Kidney capillary endothelial cell (primary cell): ENCODE measurements around the gene OTOF.

Experiments
- DNase-seq: peaks from one replicate; pipeline ENCODE4 v3.0.0-alpha.2; 2018; ENCODE audit warnings: low spot score

The OTOF gene

GRCh38 chr2:26449278-26450030 lies 28.5 kb downstream of the OTOF start:
- DNase-seq: no peak

GRCh38 chr2:26448651-26449050 lies 29.3 kb downstream of the OTOF start:
- no peak for DNase-seq

GRCh38 chr2:26444236-26444635 lies 33.7 kb downstream of the OTOF start:
- DNase-seq: no peak

- DNase-seq: no peak
These were observed 35.2 kb downstream of the OTOF start for GRCh38 chr2:26442707-26443106.

GRCh38 chr2:26442301-26442700 lies 35.6 kb downstream of the OTOF start:
- DNase-seq: no peak

GRCh38 chr2:26438926-26439325 lies 39.0 kb downstream of the OTOF start:
- no peak for DNase-seq

GRCh38 chr2:26438526-26438925 lies 39.4 kb downstream of the OTOF start:
- peak; percentile 27 for DNase-seq

GRCh38 chr2:26435106-26435505 lies 42.8 kb downstream of the OTOF start:
- no peak for DNase-seq

- DNase-seq: no peak
These were observed 45.1 kb downstream of the OTOF start for GRCh38 chr2:26432859-26433258.

GRCh38 chr2:26432363-26432762 lies 45.6 kb downstream of the OTOF start:
- DNase-seq: no peak

- no peak for DNase-seq
These were observed 47.1 kb downstream of the OTOF start for GRCh38 chr2:26430826-26431225.

- no peak for DNase-seq
These were observed 47.9 kb downstream of the OTOF start for GRCh38 chr2:26429779-26430578.

- no peak for DNase-seq
These were observed 49.1 kb downstream of the OTOF start for GRCh38 chr2:26428846-26429245.

GRCh38 chr2:26424221-26424620 lies 53.7 kb downstream of the OTOF start:
- DNase-seq: no peak

- no peak for DNase-seq
These were observed 54.2 kb downstream of the OTOF start for GRCh38 chr2:26423750-26424149.

- no peak for DNase-seq
These were observed 54.8 kb downstream of the OTOF start for GRCh38 chr2:26422947-26423629.

GRCh38 chr2:26421961-26422360 lies 56.0 kb downstream of the OTOF start:
- DNase-seq: no peak

GRCh38 chr2:26414311-26414710 lies 63.6 kb downstream of the OTOF start:
- no peak for DNase-seq

GRCh38 chr2:26412091-26412673 lies 65.7 kb downstream of the OTOF start:
- DNase-seq: no peak

- no peak for DNase-seq
These were observed 66.5 kb downstream of the OTOF start for GRCh38 chr2:26411419-26411818.

GRCh38 chr2:26410764-26411243 lies 67.1 kb downstream of the OTOF start:
- no peak for DNase-seq

- DNase-seq: no peak
These were observed 68.1 kb downstream of the OTOF start for GRCh38 chr2:26409785-26410184.
